HuH-7.5 (cell line): ENCODE data around the gene TRAF6.
"Not testable (repeated sequence)": the region's sequence is repeated elsewhere in the genome, so short reads cannot be mapped to it uniquely, and the experiment has no call there.

ENCODE experiments used
- DNase-seq: peaks from one replicate; pipeline ENCODE4 v3.0.0; 2011; ENCODE audit warnings: low spot score

The TRAF6 gene, protein sequence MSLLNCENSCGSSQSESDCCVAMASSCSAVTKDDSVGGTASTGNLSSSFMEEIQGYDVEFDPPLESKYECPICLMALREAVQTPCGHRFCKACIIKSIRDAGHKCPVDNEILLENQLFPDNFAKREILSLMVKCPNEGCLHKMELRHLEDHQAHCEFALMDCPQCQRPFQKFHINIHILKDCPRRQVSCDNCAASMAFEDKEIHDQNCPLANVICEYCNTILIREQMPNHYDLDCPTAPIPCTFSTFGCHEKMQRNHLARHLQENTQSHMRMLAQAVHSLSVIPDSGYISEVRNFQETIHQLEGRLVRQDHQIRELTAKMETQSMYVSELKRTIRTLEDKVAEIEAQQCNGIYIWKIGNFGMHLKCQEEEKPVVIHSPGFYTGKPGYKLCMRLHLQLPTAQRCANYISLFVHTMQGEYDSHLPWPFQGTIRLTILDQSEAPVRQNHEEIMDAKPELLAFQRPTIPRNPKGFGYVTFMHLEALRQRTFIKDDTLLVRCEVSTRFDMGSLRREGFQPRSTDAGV

GRCh38 chr11:36509694-36510593 is at the start of gene TRAF6:
TSS of gene TRAF6 (minus strand) at chr11:36510272. CDS start at chr11:36501515, 8,757 bp downstream.
- peak; percentile 48 for DNase-seq

DNA sequence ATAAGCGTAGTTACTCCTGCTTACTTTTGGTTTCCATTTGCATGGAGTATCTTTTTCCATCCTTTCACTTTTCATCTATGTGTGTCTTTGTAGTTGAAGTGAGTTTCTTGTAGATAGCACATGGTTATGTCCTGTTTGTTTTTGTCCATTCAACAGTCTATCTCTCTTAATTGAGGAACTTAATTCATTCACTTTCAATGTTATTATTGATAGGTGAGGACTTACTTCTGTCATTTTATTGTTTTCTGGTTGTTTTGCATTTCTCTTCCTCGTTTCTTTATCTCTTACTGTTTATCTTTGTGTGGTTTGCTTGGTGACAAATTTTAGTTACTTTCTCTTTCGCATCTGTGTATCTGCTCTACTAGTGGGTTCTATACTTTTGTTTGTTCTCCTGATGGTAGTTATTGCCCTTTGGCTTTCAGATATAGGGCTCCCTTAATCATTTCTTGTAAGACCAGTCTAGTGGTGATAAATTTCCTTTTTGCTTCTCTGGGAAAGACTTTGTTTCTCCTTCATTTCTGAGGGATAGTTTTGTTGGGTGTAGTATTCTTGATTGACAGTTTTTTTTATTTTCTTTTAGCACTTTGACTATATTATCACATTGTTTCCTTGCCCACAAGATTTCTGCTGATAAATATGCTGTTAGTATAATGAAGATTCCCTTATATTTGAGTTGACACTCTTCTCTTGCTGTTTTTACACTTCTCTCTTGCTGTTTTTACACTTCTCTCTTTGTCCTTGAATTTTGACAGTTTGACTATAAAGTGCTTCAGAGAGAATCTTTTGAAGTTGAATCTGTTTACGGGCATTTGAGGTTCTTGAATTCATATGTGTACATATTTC is 48.7 kb upstream of the TRAF6 start:
- DNase-seq, result no peak

DNA sequence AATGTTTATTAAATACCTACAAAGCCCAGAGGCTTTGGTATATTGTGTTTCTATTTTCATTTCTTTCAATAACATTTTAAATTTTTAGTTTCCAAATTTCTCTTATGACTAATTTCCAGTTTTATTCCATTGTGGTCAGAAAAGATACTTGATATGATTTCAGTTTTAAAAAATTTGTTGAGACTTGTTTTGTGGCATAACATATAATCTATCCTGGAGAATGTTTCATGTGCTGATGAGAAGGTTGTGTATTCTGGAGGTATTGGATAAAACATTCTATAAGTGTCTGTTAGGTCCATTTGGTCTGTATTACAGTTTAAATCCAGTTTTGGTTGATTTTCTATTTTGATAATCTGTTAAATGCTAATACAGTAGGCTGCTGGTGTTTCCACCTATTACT is 47.9 kb upstream of the TRAF6 start:
- no peak for DNase-seq

GRCh38 chr11:36557390-36557789 is 47.3 kb upstream of the TRAF6 start:
- not testable (repeated sequence) for DNase-seq

GRCh38 chr11:36550385-36551115 is 40.5 kb upstream of the TRAF6 start:
- no peak for DNase-seq

DNA sequence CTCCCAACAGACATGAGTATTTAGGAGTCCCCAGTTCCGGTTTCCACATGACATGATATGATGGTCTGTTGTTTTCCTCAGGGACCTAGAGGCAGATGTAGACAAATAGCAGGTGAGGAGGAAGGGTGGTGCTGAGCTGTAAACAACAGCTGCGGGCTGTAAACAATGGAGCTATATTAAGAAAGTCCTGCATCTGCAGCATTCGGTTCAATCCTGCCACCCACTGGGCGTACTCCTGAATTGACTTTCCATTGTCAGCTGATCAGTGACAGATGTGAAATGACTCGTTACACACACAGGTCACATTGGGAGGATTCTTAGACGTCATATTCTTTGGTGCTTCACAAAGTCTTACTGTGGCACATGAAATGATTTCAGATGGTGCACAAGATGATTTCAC is 30.9 kb upstream of the TRAF6 start:
- DNase-seq, result no peak

GRCh38 chr11:36534276-36534840 is 24.3 kb upstream of the TRAF6 start:
- no peak for DNase-seq

DNA sequence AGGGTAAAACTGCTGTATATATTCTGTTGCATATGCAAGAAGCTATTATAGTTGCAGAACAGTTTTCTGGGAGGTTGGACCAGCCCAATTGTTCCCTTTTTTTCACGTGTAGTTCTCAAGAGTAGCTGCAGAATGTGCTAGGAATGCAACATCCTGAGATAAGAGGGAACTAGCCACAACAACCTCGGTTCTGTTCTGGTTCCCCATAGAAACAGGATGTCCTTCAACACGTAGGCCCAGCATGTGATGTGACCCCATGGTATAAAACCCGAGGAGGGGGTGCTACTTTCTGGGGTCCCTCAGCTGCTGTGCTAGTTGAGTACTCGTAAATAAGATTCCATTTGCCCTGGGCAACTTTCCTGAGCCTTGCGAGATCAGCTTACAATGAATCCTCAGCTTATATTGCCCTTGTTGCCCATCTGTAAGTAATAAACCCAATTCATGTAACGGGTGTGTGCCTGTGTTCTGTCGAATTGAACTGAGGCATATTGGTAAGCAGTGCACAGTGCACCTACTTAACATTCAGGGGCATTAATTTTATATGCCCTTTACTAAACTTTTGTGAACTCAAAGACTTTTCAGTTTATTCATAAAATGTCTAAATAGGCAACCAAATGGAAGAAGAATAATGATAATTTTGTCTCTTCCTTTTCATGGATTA is 23.0 kb upstream of the TRAF6 start:
- DNase-seq, result no peak

DNA sequence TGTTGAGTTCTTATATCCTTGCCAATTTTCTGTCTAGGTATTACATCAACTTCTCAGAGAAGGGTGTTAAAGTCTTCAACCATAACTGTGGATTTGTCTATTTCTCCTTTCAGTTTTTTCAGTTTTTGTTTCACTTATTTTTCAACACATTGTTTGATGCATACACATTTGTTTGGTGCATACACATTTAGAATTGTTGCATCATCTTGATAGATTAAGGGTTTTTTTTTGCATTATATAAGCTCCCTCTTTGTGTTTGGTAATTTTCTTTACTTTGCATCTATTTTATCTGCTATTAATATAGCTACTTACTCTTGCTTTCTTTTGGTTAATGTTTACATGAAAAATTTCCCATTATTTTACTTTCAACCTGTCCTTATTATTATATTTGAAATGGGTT is 20.8 kb upstream of the TRAF6 start:
- DNase-seq, result no peak

DNA sequence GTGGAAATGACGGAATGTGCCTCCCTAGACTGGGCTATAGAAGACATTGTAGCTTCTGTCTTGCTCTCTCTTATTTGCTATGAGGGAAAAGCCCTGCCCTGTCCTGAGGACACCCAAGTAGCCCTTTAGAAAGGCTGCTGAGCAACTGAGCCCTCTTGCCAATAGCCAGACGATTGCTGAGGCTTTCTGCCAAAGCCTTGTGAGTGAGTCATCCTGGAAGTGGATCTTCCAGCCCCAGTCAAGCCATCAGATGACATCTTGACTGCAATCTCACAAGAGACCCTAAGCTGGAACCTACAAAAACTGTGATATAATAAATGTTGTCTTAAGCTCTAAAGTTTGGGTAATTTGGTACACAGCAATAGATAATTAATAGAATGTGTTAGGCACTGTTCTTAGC is 3.9 kb upstream of the TRAF6 start:
- DNase-seq, result no peak

- DNase-seq, result no peak
Observed at GRCh38 chr11:36512016-36512415, 1.9 kb upstream of the TRAF6 start.

DNA sequence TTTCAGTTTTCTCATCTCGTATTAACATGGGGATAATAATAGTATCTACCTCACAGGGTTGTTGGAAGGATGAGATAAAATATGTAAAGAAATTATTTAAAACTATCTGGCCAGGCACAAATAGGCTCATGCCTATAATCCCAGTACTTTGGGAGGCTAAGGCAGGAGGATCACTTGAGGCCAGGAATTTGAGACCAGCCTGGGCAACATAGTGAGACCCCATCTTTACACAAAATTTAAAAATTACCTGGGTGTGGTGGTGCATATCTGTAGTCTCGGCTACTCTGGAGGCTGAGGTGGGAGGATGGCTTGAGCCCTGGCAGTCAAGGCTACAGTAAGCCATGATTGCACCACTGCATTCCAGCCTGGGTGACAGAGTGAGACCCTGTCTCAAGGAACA is 990 bp upstream of the TRAF6 start:
- DNase-seq, result not testable (repeated sequence)

- DNase-seq, result peak; percentile 7
Observed at GRCh38 chr11:36510594-36510942, 496 bp upstream of the TRAF6 start.

GRCh38 chr11:36509201-36509639 is 852 bp downstream of the TRAF6 start:
- no peak for DNase-seq

GRCh38 chr11:36508743-36509142 is 1.3 kb downstream of the TRAF6 start:
- DNase-seq, result no peak

DNA sequence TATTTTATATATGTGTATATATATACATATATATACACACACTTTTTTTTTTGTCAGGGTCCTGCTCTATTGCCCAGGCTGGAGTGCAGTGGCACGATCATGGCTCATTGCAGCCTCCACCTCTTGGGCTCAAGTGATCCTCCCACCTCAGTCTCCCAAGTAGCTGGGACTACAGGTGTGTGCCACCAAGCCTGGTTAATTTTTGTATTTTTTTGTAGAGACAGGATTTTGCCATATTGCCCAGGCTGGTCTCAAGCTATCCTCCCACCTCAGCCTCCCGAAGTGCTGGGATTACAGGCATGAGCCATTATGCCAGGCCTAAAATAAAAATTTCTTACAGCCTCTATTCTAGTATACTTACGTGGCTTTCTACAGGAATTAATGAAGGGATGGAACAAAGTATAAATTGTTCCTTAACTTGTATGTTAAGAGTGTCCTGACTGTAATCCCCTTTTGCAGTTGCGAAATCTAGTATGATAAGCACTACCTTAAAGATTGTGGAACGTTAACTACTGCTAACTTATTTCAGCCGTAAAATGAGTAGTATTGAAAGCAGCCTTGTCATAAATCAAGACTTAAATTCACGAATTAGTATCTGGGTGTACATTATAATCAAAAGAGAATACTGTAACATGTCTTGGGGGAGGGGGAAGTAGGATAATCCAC is 2.1 kb downstream of the TRAF6 start:
- no peak for DNase-seq

DNA sequence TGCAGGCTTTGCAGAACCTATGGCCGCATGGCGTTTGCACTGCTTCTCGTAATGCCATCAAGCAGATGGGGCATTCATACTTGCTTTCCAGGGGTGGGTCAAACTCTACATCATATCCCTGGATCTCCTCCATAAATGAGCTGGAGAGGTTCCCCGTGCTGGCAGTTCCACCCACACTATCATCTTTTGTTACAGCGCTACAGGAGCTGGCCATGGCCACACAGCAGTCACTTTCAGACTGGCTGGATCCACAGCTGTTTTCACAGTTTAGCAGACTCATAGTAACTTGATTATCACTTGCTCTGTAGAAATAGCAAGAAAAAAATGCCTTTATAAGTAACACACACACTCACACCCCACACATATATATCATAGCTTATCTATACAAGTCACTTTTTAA is 8.8 kb downstream of the TRAF6 start:
- DNase-seq, result no peak

DNA sequence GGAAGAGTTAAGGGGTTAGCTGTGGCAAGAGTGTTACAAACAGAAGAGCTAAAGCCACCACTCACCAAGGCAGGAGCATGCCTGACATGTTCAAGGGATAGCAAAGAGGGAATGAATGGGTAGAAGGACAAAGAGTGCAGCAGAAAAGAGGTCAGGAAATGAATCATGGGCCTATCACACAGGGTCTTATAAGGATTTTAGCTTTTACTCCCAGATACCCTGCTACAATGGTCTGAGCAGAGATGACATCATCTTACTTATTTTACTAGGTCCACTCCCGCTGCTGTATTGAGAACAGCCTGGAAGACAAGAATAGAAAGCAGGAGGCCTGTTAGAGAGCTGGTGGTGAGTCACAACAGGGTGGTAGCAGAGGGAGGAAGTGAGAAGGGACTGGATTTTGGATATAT is 9.8 kb downstream of the TRAF6 start:
- no peak for DNase-seq

GRCh38 chr11:36499315-36499714 is 10.8 kb downstream of the TRAF6 start:
- DNase-seq, result no peak

DNA sequence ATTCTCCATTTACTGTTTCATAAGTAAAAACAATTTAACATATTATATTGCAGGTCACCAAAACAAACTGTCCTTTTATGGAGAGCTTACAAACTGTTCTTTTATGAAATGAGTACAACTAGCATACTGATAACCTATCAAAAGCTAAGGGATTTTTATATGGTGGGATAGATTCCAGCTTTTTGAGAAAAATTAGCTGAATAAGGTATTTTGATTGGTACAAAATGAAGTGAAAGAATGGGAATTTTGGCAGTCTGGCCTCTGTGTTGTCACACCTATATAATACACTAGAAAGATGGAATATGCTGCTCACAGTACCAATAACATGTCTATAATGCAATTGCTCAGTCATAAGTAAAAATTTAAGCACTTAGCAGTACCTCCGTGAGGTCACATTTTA is 11.4 kb downstream of the TRAF6 start:
- DNase-seq, result no peak
